ENCODE results near the gene ODF4.

The ODF4 gene

GRCh38 chr17:8320990-8321389, 18.6 kb upstream of the ODF4 start:
- Histone ChIP-seq H3K4me1 (ENCODE audit: control insufficient read depth in 1 of 2, insufficient read depth in 1 of 2, low read depth in 1 of 2, low read length in 1 of 2) (no peaks in the 10 kb centered on the region), H3K27me3 (peaks cover 34% of the 10 kb centered on the region), H3K27ac (no peak overlapping the region), H3K36me3 (no peaks in the 10 kb centered on the region), H3K4me3 (ENCODE audit: low read depth in 1 of 2, low read length in 1 of 2) (no peak overlapping the region), H3K9me3 (no peaks in the 10 kb centered on the region)
- no peak for TF ChIP-seq CTCF (IDR thresholded peaks at IDR 0.05)

GRCh38 chr17:8322061-8322460, 17.6 kb upstream of the ODF4 start:
- Histone ChIP-seq H3K27me3 (peaks cover 34% of the 10 kb centered on the region), H3K4me3 (ENCODE audit: low read depth in 1 of 2, low read length in 1 of 2) (no peak overlapping the region), H3K4me1 (ENCODE audit: control insufficient read depth in 1 of 2, insufficient read depth in 1 of 2, low read depth in 1 of 2, low read length in 1 of 2) (peaks cover 5 to 8% of the 10 kb centered on the region in 2 experiments), H3K9me3 (no peaks in the 10 kb centered on the region), H3K36me3 (no peaks in the 10 kb centered on the region), H3K27ac (no peak overlapping the region)
- TF ChIP-seq CTCF (IDR thresholded peaks at IDR 0.05), result no peak

GRCh38 chr17:8324132-8324531, 15.5 kb upstream of the ODF4 start:
- no peak overlapping the region for H3K27ac ChIP-seq
- H3K36me3 ChIP-seq, result no peaks in the 10 kb centered on the region
- no peak overlapping the region for H3K4me3 ChIP-seq (ENCODE audit: low read depth in 1 of 2, low read length in 1 of 2)
- peaks cover 51% of the 10 kb centered on the region for H3K27me3 ChIP-seq
- H3K4me1 ChIP-seq (ENCODE audit: control insufficient read depth in 1 of 2, insufficient read depth in 1 of 2, low read depth in 1 of 2, low read length in 1 of 2), result peaks cover 5 to 11% of the 10 kb centered on the region in 2 experiments
- no peaks in the 10 kb centered on the region for H3K9me3 ChIP-seq
- no peak for TF ChIP-seq CTCF (IDR thresholded peaks at IDR 0.05)

GRCh38 chr17:8324923-8325322, 14.7 kb upstream of the ODF4 start:
- no peak for TF ChIP-seq CTCF (IDR thresholded peaks at IDR 0.05)
- Histone ChIP-seq H3K4me1 (ENCODE audit: control insufficient read depth in 1 of 2, insufficient read depth in 1 of 2, low read depth in 1 of 2, low read length in 1 of 2) (peaks cover 5 to 11% of the 10 kb centered on the region in 2 experiments), H3K36me3 (no peaks in the 10 kb centered on the region), H3K27ac (no peak overlapping the region), H3K9me3 (no peaks in the 10 kb centered on the region), H3K27me3 (peaks cover 51% of the 10 kb centered on the region), H3K4me3 (ENCODE audit: low read depth in 1 of 2, low read length in 1 of 2) (no peak overlapping the region)

GRCh38 chr17:8326511-8327302, 12.9 kb upstream of the ODF4 start:
- Histone ChIP-seq H3K9me3 (no peaks in the 10 kb centered on the region), H3K27me3 (peaks cover 51% of the 10 kb centered on the region), H3K36me3 (no peaks in the 10 kb centered on the region), H3K27ac (no peak overlapping the region), H3K4me1 (ENCODE audit: control insufficient read depth in 1 of 2, insufficient read depth in 1 of 2, low read depth in 1 of 2, low read length in 1 of 2) (peaks cover 5 to 11% of the 10 kb centered on the region in 2 experiments), H3K4me3 (ENCODE audit: low read depth in 1 of 2, low read length in 1 of 2) (no peak overlapping the region)
- no peak for TF ChIP-seq CTCF (IDR thresholded peaks at IDR 0.05)
